Keratinocyte (primary cell): ENCODE measurements around the gene ZMIZ1. TPM values are rescaled to one million over a fixed set of nuclear protein-coding genes. Genes with fewer than 3 reads are reported as not detected.
A peak's percentile ranks its signal among the peaks of the same experiment; 100 is the strongest.

Experiments
- DNase-seq: peaks from one replicate; pipeline ENCODE4 v3.0.0-alpha.2; 2011; ENCODE audit warnings: low read depth, missing footprints, low spot score
- FAIRE-seq: peaks from 2 replicates; lab custom pipeline; 2011; peaks lifted over from hg19 to GRCh38; lab: Jason Lieb, UNC
- H2AFZ ChIP-seq: 2 replicates; pipeline ENCODE4 v1.6.0; 2012; ENCODE audit warnings: low read length, control low read depth, inconsistent platforms; ENCODE audit not compliant: control insufficient read depth
- H3K27ac ChIP-seq: 2 replicates; pipeline ENCODE4 v1.5.1; 2011; ENCODE audit warnings: low read length; ENCODE audit not compliant: control insufficient read depth, insufficient read depth
- H3K27me3 ChIP-seq: 3 replicates; pipeline ENCODE4 v1.6.0; 2011; ENCODE audit warnings: low read length; ENCODE audit not compliant: control insufficient read depth, insufficient read depth; ENCODE audit errors: extremely low read depth
- H3K36me3 ChIP-seq, 2 experiments: 2 replicates in 1 of 2; 3 replicates in 1 of 2; pipeline ENCODE4 v1.5.1; 2011; ENCODE audit warnings: low read length in 2 of 2, mild to moderate bottlenecking in 1 of 2; ENCODE audit not compliant: control insufficient read depth in 2 of 2, insufficient read depth in 2 of 2; ENCODE audit errors: extremely low read depth in 1 of 2
- H3K4me1 ChIP-seq: 3 replicates; pipeline ENCODE4 v1.5.1; 2011; ENCODE audit warnings: low read length; ENCODE audit not compliant: control insufficient read depth, insufficient read depth; ENCODE audit errors: extremely low read depth
- H3K4me2 ChIP-seq: 3 replicates; pipeline ENCODE4 v1.6.0; 2011; ENCODE audit warnings: low read depth, low read length; ENCODE audit not compliant: control insufficient read depth, insufficient read depth; ENCODE audit errors: extremely low read depth
- H3K4me3 ChIP-seq, 3 experiments: fragments of 200-600 bp in 1 of 3; sonication (generic) in 1 of 3; 2 replicates in 2 of 3; 3 replicates in 1 of 3; pipeline ENCODE4 v1.5.1; 2011 to 2016; ENCODE audit warnings: low read length in 3 of 3, mild to moderate bottlenecking in 3 of 3, control low read depth in 2 of 3, inconsistent platforms in 1 of 3, low read depth in 1 of 3, mixed read lengths in 1 of 3, mixed run types in 1 of 3, moderate library complexity in 1 of 3; ENCODE audit not compliant: control insufficient read depth in 2 of 3, insufficient read depth in 2 of 3; ENCODE audit errors: extremely low read depth in 1 of 3
- H3K79me2 ChIP-seq: 2 replicates; pipeline ENCODE4 v1.6.0; 2012; ENCODE audit warnings: low read length; ENCODE audit not compliant: control insufficient read depth, insufficient read depth
- H3K9ac ChIP-seq: 3 replicates; pipeline ENCODE4 v1.6.0; 2011; ENCODE audit warnings: low read length; ENCODE audit not compliant: control insufficient read depth, insufficient read depth; ENCODE audit errors: extremely low read depth
- H3K9me1 ChIP-seq: 3 replicates; pipeline ENCODE4 v1.6.0; 2011; ENCODE audit warnings: low read length; ENCODE audit not compliant: control insufficient read depth, insufficient read depth; ENCODE audit errors: extremely low read depth
- H3K9me3 ChIP-seq: 2 replicates; pipeline ENCODE4 v1.5.1; 2012; ENCODE audit warnings: low read depth, low read length; ENCODE audit not compliant: control insufficient read depth
- H4K20me1 ChIP-seq: 3 replicates; pipeline ENCODE4 v1.6.0; 2011; ENCODE audit warnings: low read length; ENCODE audit not compliant: control insufficient read depth, insufficient read depth; ENCODE audit errors: extremely low read depth
- EZH2 ChIP-seq: IDR thresholded peaks from one replicate; pipeline ENCODE4 v1.6.1; 2012; ENCODE audit warnings: inconsistent platforms, mild to moderate bottlenecking, low read length, moderate library complexity
- dilution Hi-C: fragments of 300-500 bp; cut with MboI; formaldehyde crosslinking; loops from one replicate; pipeline ENCODE4 v1.7.0; 2020; ENCODE audit warnings: low sequenced_read_pairs; ENCODE audit not compliant: extremely low pct_ligation_motif_present
- polyA plus RNA-seq, 5 experiments: library from polyadenylated mRNA; depleted of rRNA in 3 of 5; stranded (reverse) in 3 of 5; stranded (forward) in 1 of 5; unstranded in 1 of 5; fragments of >200 nt; gene quantifications; 1 replicate in 1 of 5; 2 replicates in 3 of 5; 3 replicates in 1 of 5; pipeline versions ENCODE4 v1.2.1 to v1.2.3, GENCODE V29; 2011 to 2012; ENCODE audit warnings: missing spikeins in 2 of 5, low read depth in 1 of 5, low replicate concordance in 1 of 5
- TF ChIP-seq, protein P1 (sequence below), 3 experiments: IDR thresholded peaks in 1 of 3; conservative IDR thresholded peaks in 1 of 3; optimal IDR thresholded peaks in 1 of 3; 2 replicates in 2 of 3; 3 replicates in 1 of 3; pipeline versions ENCODE3 to v1.5.1; 2011; ENCODE audit warnings: low read length in 3 of 3, mild to moderate bottlenecking in 3 of 3, moderate library complexity in 2 of 3, control low read depth in 1 of 3, inconsistent platforms in 1 of 3; ENCODE audit not compliant: insufficient read depth in 2 of 3; ENCODE audit errors: extremely low read depth in 1 of 3

Gene ZMIZ1
- polyA plus RNA-seq, 1 donor (not counting 4 experiments of a cell fraction or from before 2014, with no cell fraction given): 1.8 TPM

DNA sequence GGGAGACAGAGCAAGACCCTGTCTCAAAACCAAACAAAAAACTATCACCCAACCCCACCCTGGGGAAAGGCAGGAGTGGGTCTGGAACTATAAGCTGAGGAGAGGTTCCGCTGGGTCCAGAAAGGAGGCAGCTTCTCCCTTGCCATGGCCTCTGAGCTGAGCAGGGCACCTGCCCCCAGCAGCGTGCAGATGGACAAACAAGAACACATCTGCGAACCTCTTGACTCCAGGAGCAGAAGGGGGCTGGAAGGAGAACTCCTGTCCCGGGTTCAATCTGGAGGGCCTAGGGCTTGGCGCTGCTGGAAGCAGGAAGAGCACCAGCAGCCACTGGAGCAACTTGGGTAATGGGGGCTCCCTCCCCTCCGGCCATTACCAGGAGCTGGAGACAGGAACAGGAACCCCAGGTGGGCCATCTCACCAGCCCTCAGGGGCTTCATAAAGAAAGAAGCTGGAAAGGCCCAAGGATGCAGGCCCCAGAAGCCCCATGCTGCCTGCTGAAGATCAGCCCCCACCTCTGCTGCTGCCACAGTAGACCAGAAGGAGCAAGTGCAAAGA, 259.5 kb downstream of the ZMIZ1 start:
- Histone ChIP-seq H3K27me3 (no peaks in the 10 kb centered on the region), H3K4me3 (no peak overlapping the region), H3K9ac (peak overlapping the region; percentile 59), H3K9me1 (no peaks in the 10 kb centered on the region), H4K20me1 (no peaks in the 10 kb centered on the region), H3K79me2 (no peaks in the 10 kb centered on the region), H3K4me1 (peaks cover 36% of the 10 kb centered on the region), H3K27ac (peak overlapping the region; percentile 83), H3K36me3 (no peaks in the 10 kb centered on the region), H3K9me3 (no peaks in the 10 kb centered on the region), H3K4me2 (peak overlapping the region; percentile 8), H2AFZ (no peak overlapping the region)
- DNase-seq: no peak
- TF ChIP-seq EZH2: no peak
- TF ChIP-seq, protein P1, sequence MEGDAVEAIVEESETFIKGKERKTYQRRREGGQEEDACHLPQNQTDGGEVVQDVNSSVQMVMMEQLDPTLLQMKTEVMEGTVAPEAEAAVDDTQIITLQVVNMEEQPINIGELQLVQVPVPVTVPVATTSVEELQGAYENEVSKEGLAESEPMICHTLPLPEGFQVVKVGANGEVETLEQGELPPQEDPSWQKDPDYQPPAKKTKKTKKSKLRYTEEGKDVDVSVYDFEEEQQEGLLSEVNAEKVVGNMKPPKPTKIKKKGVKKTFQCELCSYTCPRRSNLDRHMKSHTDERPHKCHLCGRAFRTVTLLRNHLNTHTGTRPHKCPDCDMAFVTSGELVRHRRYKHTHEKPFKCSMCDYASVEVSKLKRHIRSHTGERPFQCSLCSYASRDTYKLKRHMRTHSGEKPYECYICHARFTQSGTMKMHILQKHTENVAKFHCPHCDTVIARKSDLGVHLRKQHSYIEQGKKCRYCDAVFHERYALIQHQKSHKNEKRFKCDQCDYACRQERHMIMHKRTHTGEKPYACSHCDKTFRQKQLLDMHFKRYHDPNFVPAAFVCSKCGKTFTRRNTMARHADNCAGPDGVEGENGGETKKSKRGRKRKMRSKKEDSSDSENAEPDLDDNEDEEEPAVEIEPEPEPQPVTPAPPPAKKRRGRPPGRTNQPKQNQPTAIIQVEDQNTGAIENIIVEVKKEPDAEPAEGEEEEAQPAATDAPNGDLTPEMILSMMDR (optimal IDR thresholded peaks at IDR 0.05 in 1 of 3, IDR thresholded peaks at IDR 0.05 in 1 of 3, conservative IDR thresholded peaks at IDR 0.05 in 1 of 3; ENCODE audit: extremely low read depth in 1 of 3, insufficient read depth in 2 of 3, low read length in 3 of 3): no peak
- dilution Hi-C loops: no loop called here
- FAIRE-seq: no peak

DNA sequence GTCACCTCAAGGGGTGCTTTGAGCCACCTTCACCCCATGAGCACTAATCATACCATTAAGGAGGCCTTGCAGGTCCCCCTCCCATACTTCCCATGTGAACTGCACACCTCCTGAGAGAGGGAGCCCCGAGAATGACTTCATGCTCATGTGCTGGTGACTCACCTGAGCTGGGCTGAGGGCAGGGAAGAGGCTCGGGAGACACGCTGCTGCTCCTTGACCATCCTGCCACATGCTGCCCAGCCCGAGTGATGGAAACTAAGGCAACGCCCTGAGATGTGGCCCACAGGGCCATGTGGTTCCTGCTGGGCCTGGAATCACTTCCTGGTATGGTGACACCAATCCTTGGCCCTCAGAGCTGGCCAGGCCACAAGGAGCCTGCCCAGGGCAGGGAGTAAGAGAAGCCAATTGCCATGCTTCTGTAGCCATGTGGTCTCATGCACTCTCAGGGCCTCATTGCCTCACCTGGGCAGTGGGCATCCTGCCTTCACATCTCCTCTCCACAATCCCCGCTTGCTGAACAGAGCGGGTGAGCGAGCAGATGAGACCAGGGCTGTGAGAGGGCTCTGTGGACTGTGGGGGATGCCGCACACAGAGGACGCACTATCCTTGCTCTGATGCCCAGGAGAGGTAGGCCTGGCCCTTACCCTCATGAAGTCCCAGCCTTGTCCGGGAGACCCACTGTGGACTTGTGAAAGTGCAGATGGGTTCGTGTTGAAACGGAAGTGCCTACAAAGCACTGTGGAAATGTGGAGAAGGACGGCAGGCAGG, 260.2 kb downstream of the ZMIZ1 start:
- TF ChIP-seq, protein P1 (optimal IDR thresholded peaks at IDR 0.05 in 1 of 3, IDR thresholded peaks at IDR 0.05 in 1 of 3, conservative IDR thresholded peaks at IDR 0.05 in 1 of 3; ENCODE audit: extremely low read depth in 1 of 3, insufficient read depth in 2 of 3, low read length in 3 of 3): no peak
- TF ChIP-seq EZH2: no peak
- Histone ChIP-seq H3K27me3 (no peaks in the 10 kb centered on the region), H3K4me2 (peak overlapping the region; percentile 8), H3K36me3 (no peaks in the 10 kb centered on the region), H3K79me2 (no peaks in the 10 kb centered on the region), H3K4me1 (peaks cover 36% of the 10 kb centered on the region), H3K9me3 (peaks cover 1% of the 10 kb centered on the region), H3K9me1 (no peaks in the 10 kb centered on the region), H3K4me3 (no peak overlapping the region), H3K27ac (peak overlapping the region; percentile 83), H2AFZ (no peak overlapping the region), H4K20me1 (no peaks in the 10 kb centered on the region), H3K9ac (peak overlapping the region; percentile 59)
- no peak for FAIRE-seq
- no peak for DNase-seq
- dilution Hi-C loops: no loop called here
